Kidney (tissue), 14 donors: ENCODE data around the gene ITPR2. TPM values are rescaled to one million over a fixed set of nuclear protein-coding genes. Genes with fewer than 3 reads are reported as not detected.

Experiments
- DNase-seq, 5 donors: peaks; one replicate each; pipeline ENCODE4 v3.0.0-alpha.2; 2013 to 2020
- FAIRE-seq: peaks from 2 replicates; lab custom pipeline; 2012; peaks lifted over from hg19 to GRCh38; lab: Jason Lieb, UNC
- H3K27ac ChIP-seq, 2 donors: one replicate each; pipeline ENCODE4 v1.7.0; 2013; ENCODE audit warnings: low read depth in 2 of 2, low read length in 2 of 2, inconsistent platforms in 1 of 2
- H3K27me3 ChIP-seq: one replicate; pipeline ENCODE4 v1.7.1; 2013; ENCODE audit warnings: low read length, inconsistent platforms; ENCODE audit not compliant: control insufficient read depth, insufficient read depth
- H3K36me3 ChIP-seq, 3 donors: one replicate each; pipeline versions ENCODE4 v1.7.0 to v1.7.1; 2013; ENCODE audit warnings: low read length in 3 of 3, control low read depth in 1 of 3, inconsistent platforms in 1 of 3; ENCODE audit not compliant: insufficient read depth in 3 of 3, control insufficient read depth in 2 of 3
- H3K4me1 ChIP-seq, 3 donors: one replicate each; pipeline versions ENCODE4 v1.7.0 to v1.7.1; 2013; ENCODE audit warnings: low read length in 3 of 3, inconsistent platforms in 1 of 3, low read depth in 1 of 3; ENCODE audit not compliant: control insufficient read depth in 2 of 3, insufficient read depth in 2 of 3
- H3K4me3 ChIP-seq, 3 donors: one replicate each; pipeline versions ENCODE4 v1.7.0 to v1.8.1; 2013; ENCODE audit warnings: low read length in 3 of 3, control low read depth in 1 of 3, inconsistent platforms in 1 of 3
- H3K9ac ChIP-seq, 3 donors: one replicate each; pipeline versions ENCODE4 v1.7.0 to v1.7.1; 2013; ENCODE audit warnings: low read length in 3 of 3, control low read depth in 1 of 3, inconsistent platforms in 1 of 3
- H3K9me3 ChIP-seq, 3 donors: one replicate each; pipeline versions ENCODE4 v1.7.0 to v1.7.1; 2013; ENCODE audit warnings: low read length in 3 of 3, control low read depth in 1 of 3, inconsistent platforms in 1 of 3; ENCODE audit not compliant: control insufficient read depth in 2 of 3, insufficient read depth in 1 of 3
- CTCF ChIP-seq: IDR thresholded peaks from 3 replicates; pipeline ENCODE4 v1.5.1; 2012; ENCODE audit warnings: mild to moderate bottlenecking, moderate library complexity, borderline replicate concordance; ENCODE audit not compliant: insufficient read depth; ENCODE audit errors: extremely low read depth
- intact Hi-C: fragments of 100-400 bp; cut with DNase I; formaldehyde crosslinking; loops from one replicate; pipeline ENCODE4 v1.11.1; 2022
- polyA plus RNA-seq: library from polyadenylated mRNA; stranded (reverse); fragments of 350-450 nt; fragmentation: Illumina TruSeq; extraction: RNeasy Lipid Tissue Mini Kit (QIAGEN cat#74804); gene quantifications from one replicate; pipeline ENCODE4 v1.2.3, GENCODE V29; 2014; ENCODE audit warnings: low read depth, low replicate concordance; ENCODE audit not compliant: insufficient read depth
- total RNA-seq: library from RNA; stranded (reverse); fragmentation: NEBNext Ultra II Directional; extraction: Animal tissue kit (Norgen Biotek cat#: 25700); gene quantifications from one replicate; pipeline ENCODE4 v1.2.1, GENCODE V29; 2021
- donor health status: control.
- donor health status: control.
- donor health status: control.
- donor health status: control.
- donor health status: control.
- donor health status: DM: yes; HTN: yes; CAD: no.
- donor health status: Normal renal cell carcinoma (clear cell type).

The ITPR2 gene
- total and polyA plus RNA-seq, 2 donors from 2014 or later, result 5.7 to 56.9 TPM

- FAIRE-seq (no peak), DNase-seq (peak in 1 of 5 donors; percentile 29)
- Histone ChIP-seq H3K27me3 (no peaks in the 10 kb centered on the region), H3K9ac (no peak overlapping the region), H3K4me1 (no peaks in the 10 kb centered on the region), H3K27ac (no peak overlapping the region), H3K4me3 (no peak overlapping the region), H3K36me3 (no peaks in the 10 kb centered on the region), H3K9me3 (no peaks in the 10 kb centered on the region)
- intact Hi-C loops, result no loop called here
- no peak for TF ChIP-seq CTCF
Measured at GRCh38 chr12:26721800-26722199, 111.2 kb downstream of the ITPR2 start.

GRCh38 chr12:26719852-26720251 lies 113.1 kb downstream of the ITPR2 start:
- TF ChIP-seq CTCF, result no peak
- Histone ChIP-seq H3K4me1 (no peaks in the 10 kb centered on the region), H3K9ac (no peak overlapping the region), H3K27me3 (no peaks in the 10 kb centered on the region), H3K4me3 (no peak overlapping the region), H3K27ac (no peak overlapping the region), H3K36me3 (peaks cover 0 to 1% (median 0%) of the 10 kb centered on the region in 3 donors), H3K9me3 (no peaks in the 10 kb centered on the region)
- FAIRE-seq (no peak), DNase-seq (no peak)
- intact Hi-C loops, result no loop called here

GRCh38 chr12:26717757-26718156 lies 115.2 kb downstream of the ITPR2 start:
- Histone ChIP-seq H3K9me3 (no peaks in the 10 kb centered on the region), H3K4me3 (no peak overlapping the region), H3K27me3 (no peaks in the 10 kb centered on the region), H3K27ac (no peak overlapping the region), H3K9ac (no peak overlapping the region), H3K4me1 (no peaks in the 10 kb centered on the region), H3K36me3 (peaks cover 0 to 5% (median 3%) of the 10 kb centered on the region in 3 donors)
- intact Hi-C loops, result no loop called here
- TF ChIP-seq CTCF, result no peak
- DNase-seq, result no peak
- FAIRE-seq, result no peak

GRCh38 chr12:26715232-26715631 lies 117.8 kb downstream of the ITPR2 start:
- intact Hi-C loops, result no loop called here

More at GRCh38 chr12:26715232-26715631, 117.8 kb downstream of the ITPR2 start:
- H3K27me3 ChIP-seq, result no peaks in the 10 kb centered on the region
- no peak overlapping the region for H3K9ac ChIP-seq
- peaks cover 0 to 5% (median 3%) of the 10 kb centered on the region in 3 donors for H3K36me3 ChIP-seq
- DNase-seq (no peak), FAIRE-seq (no peak)
- H3K4me1 ChIP-seq, result no peaks in the 10 kb centered on the region
- H3K9me3 ChIP-seq, result no peaks in the 10 kb centered on the region
- TF ChIP-seq CTCF, result no peak
- H3K4me3 ChIP-seq, result no peak overlapping the region
- no peak overlapping the region for H3K27ac ChIP-seq
